ENCODE data around the gene GP5. TPM values are rescaled to one million over a fixed set of nuclear protein-coding genes. Genes with fewer than 3 reads are reported as not detected.

Gene GP5
- total and polyA plus RNA-seq, 9 of the 15 experiments (the other 6 are each of a cell fraction or from before 2014, with no cell fraction given) = 0.03 to 0.04 (median 0.04) TPM; not detected in 6

- no TSS peak for BruUV-seq (replicated peaks)
- H3K4me3 ChIP-seq = no peak overlapping the region
- FAIRE-seq = no peak
- no peak for TF ChIP-seq ZFPM2 (CRISPR knock-in tag; IDR thresholded peaks at IDR 0.05)
- TF ChIP-seq ZFP30 (CRISPR knock-in tag; IDR thresholded peaks at IDR 0.05; ENCODE audit: borderline replicate concordance) = no peak
- TF ChIP-seq ZBTB9 (CRISPR knock-in tag; IDR thresholded peaks at IDR 0.05) = no peak
- TF ChIP-seq ZNF551 (CRISPR knock-in tag; IDR thresholded peaks at IDR 0.05) = no peak
- no peak for TF ChIP-seq PURB (CRISPR knock-in tag; IDR thresholded peaks at IDR 0.05; ENCODE audit: low read depth)
- no peak for TF ChIP-seq ZNF324 (CRISPR knock-in tag; IDR thresholded peaks at IDR 0.05)
- no peak for TF ChIP-seq ZNF77 (CRISPR knock-in tag; IDR thresholded peaks at IDR 0.05)
- no peak for TF ChIP-seq ZBTB2 (IDR thresholded peaks at IDR 0.05)
- no peak for TF ChIP-seq ZNF699 (CRISPR knock-in tag; IDR thresholded peaks at IDR 0.05; ENCODE audit: insufficient replicate concordance)
- H3K9ac ChIP-seq (ENCODE audit: insufficient read depth in 1 of 2, low read depth in 2 of 2, low read length in 2 of 2) = no peak overlapping the region
- H2AFZ ChIP-seq (ENCODE audit: low read depth, low read length) = no peak overlapping the region
- no peak for DNase-seq (ENCODE audit: extremely low read depth in 1 of 4, low spot score in 3 of 4)
- ChIA-PET CTCF (ENCODE audit: low intra/inter-chr PET ratio) (no interaction called here), POLR2A (interaction anchor here (0.7 to 1.1 kb wide), 2 partner anchors 14 to 17 kb away, joined by 3 read pairs; no protein-coding TSS in a partner anchor)
- no peaks in the 10 kb centered on the region for H3K36me3 ChIP-seq (ENCODE audit: control insufficient read depth, insufficient read depth, low read length)
- no peak overlapping the region for H3K4me2 ChIP-seq (ENCODE audit: insufficient read depth, low read length)
- peaks cover 0 to 5% of the 10 kb centered on the region in 2 experiments; a peak in 1 of 5 replicates for H3K4me1 ChIP-seq (replicated peaks in 1 of 2; ENCODE audit: control insufficient read depth in 2 of 2, insufficient read depth in 2 of 2, low read length in 2 of 2)
- intact Hi-C loops (cut with micrococcal nuclease) = no loop called here
- H3K27me3 ChIP-seq (ENCODE audit: control insufficient read depth in 2 of 2, insufficient read depth in 2 of 2, low read length in 2 of 2) = peaks cover 54 to 76% of the 10 kb centered on the region in 2 experiments
- no peaks in the 10 kb centered on the region for H3K79me2 ChIP-seq (ENCODE audit: control insufficient read depth, insufficient read depth, low read length)
- H3K27ac ChIP-seq (ENCODE audit: extremely low read depth, low read depth, low read length) = no peak overlapping the region
- H3K9me3 ChIP-seq (replicated peaks; ENCODE audit: control insufficient read depth, insufficient read depth, low read depth, low read length) = no peaks in the 10 kb centered on the region
- no peaks in the 10 kb centered on the region; the same call in 1 of the 2 replicates for H4K20me1 ChIP-seq (replicated peaks; ENCODE audit: control insufficient read depth, insufficient read depth, low read length)
- ATAC-seq = no peak
- H3K9me1 ChIP-seq (ENCODE audit: control insufficient read depth, insufficient read depth, low read length) = no peaks in the 10 kb centered on the region
- in situ Hi-C loops (cut with MboI) = no loop called here
- WGBS (ENCODE audit: insufficient coverage, low coverage, missing lambda C conversion rate) = 18% methylated on average over 6 of the region's 6 CpGs
These were observed 19.8 kb downstream of the GP5 start for GRCh38 chr3:194379231-194379630.

All from K562 (cell line).